MM.1S (cell line): ENCODE results near the gene ARID4B.

Experiments
- DNase-seq: peaks from one replicate; pipeline ENCODE4 v3.0.0-alpha.2; 2015
- H2AFZ ChIP-seq: fragments of 300-600 bp; sonication (generic); 2 replicates; pipeline ENCODE4 v1.6.0; 2016; ENCODE audit warnings: antibody characterized with exemption, low read length
- H3F3A ChIP-seq: fragments of 300-600 bp; sonication (generic); 2 replicates; pipeline ENCODE4 v1.6.1; 2016; ENCODE audit warnings: mild to moderate bottlenecking, antibody characterized with exemption, low read length, moderate library complexity, mixed read lengths; ENCODE audit not compliant: insufficient read depth
- H3K27ac ChIP-seq: fragments of 300-600 bp; sonication (generic); 2 replicates; pipeline ENCODE4 v1.5.1; 2016; ENCODE audit warnings: mild to moderate bottlenecking, low read length
- H3K27me3 ChIP-seq: fragments of 300-600 bp; sonication (generic); replicated peaks from 2 replicates; pipeline ENCODE4 v1.6.0; 2016; ENCODE audit warnings: low read length; ENCODE audit not compliant: insufficient read depth
- H3K36me3 ChIP-seq: fragments of 300-600 bp; sonication (generic); replicated peaks from 2 replicates; pipeline ENCODE4 v1.6.1; 2016; ENCODE audit warnings: mild to moderate bottlenecking, low read length, mixed read lengths; ENCODE audit not compliant: insufficient read depth
- H3K4me1 ChIP-seq: fragments of 300-600 bp; sonication (generic); 2 replicates; pipeline ENCODE4 v1.6.1; 2016; ENCODE audit warnings: low read length, mixed read lengths
- H3K4me2 ChIP-seq: fragments of 300-600 bp; sonication (generic); 2 replicates; pipeline ENCODE4 v1.6.0; 2016; ENCODE audit warnings: low read depth, low read length
- H3K4me3 ChIP-seq: fragments of 300-600 bp; sonication (generic); 2 replicates; pipeline ENCODE4 v1.5.1; 2016; ENCODE audit warnings: low read length, mixed read lengths
- H3K79me2 ChIP-seq: fragments of 300-600 bp; sonication (generic); 2 replicates; pipeline ENCODE4 v1.6.1; 2016; ENCODE audit warnings: mixed run types, low read length, mixed read lengths
- H3K9ac ChIP-seq: fragments of 300-600 bp; sonication (generic); 2 replicates; pipeline ENCODE4 v1.6.1; 2016; ENCODE audit warnings: low read length, mixed read lengths
- H3K9me2 ChIP-seq: fragments of 300-600 bp; sonication (generic); replicated peaks from 2 replicates; pipeline ENCODE4 v1.6.1; 2016; ENCODE audit warnings: mild to moderate bottlenecking, low read length, mixed read lengths; ENCODE audit not compliant: insufficient read depth
- H3K9me3 ChIP-seq: fragments of 300-600 bp; sonication (generic); replicated peaks from 2 replicates; pipeline ENCODE4 v1.6.1; 2016; ENCODE audit warnings: mild to moderate bottlenecking, low read length, mixed read lengths; ENCODE audit not compliant: insufficient read depth
- H4K20me1 ChIP-seq: fragments of 300-600 bp; sonication (generic); 2 replicates; pipeline ENCODE4 v1.6.1; 2016; ENCODE audit warnings: mild to moderate bottlenecking, low read length, moderate library complexity, mixed read lengths; ENCODE audit not compliant: insufficient read depth
- CTCF ChIP-seq: fragments of 300-600 bp; sonication (generic); IDR thresholded peaks from 2 replicates; pipeline ENCODE4 v1.5.1; 2016; ENCODE audit warnings: antibody characterized with exemption, low read length, mixed read lengths
- EZH2 ChIP-seq: fragments of 300-600 bp; sonication (generic); optimal IDR thresholded peaks from 2 replicates; pipeline ENCODE3; 2017; ENCODE audit warnings: low read depth, mild to moderate bottlenecking, antibody characterized with exemption, low read length, mixed read lengths
- EZH2phosphoT487 ChIP-seq: fragments of 300-600 bp; sonication (generic); IDR thresholded peaks from 2 replicates; pipeline ENCODE4 v1.6.1; 2018; ENCODE audit warnings: antibody characterized with exemption, low read length

ARID4B gene

DNA sequence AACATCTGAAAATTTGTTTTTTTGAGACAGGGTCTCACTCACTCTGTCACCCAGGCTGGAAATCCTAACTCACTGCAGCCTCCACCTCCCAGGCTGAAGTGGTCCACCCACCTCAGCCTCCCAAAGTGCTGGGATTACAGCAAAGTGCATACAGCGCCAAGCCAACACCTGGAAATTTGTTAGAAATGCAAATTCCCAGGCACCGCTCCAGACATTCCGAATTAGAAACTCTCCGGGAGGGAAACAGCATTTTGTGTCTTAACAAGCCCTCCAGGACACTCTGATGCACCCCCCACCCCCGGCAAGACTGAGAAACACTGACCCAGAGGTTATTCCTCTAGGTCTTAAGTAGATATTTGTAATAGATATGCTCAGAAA, 49.1 kb downstream of the ARID4B start:
- H4K20me1 ChIP-seq, result peaks cover 19% of the 10 kb centered on the region; the same call in 1 of the 2 replicates
- H3K79me2 ChIP-seq, result peaks cover 92% of the 10 kb centered on the region
- H3K9ac ChIP-seq, result no peak overlapping the region
- H3K4me3 ChIP-seq, result no peak overlapping the region
- H3K9me3 ChIP-seq, result no peaks in the 10 kb centered on the region
- H3K36me3 ChIP-seq, result no peaks in the 10 kb centered on the region
- no peak overlapping the region for H2AFZ ChIP-seq
- no peaks in the 10 kb centered on the region for H3K4me1 ChIP-seq
- H3K9me2 ChIP-seq, result no peaks in the 10 kb centered on the region
- no peak overlapping the region for H3K27ac ChIP-seq
- TF ChIP-seq EZH2phosphoT487, result no peak
- TF ChIP-seq EZH2, result no peak
- no peak for TF ChIP-seq CTCF
- no peak overlapping the region for H3K4me2 ChIP-seq
- DNase-seq, result no peak
- no peaks in the 10 kb centered on the region for H3F3A ChIP-seq
- H3K27me3 ChIP-seq, result no peaks in the 10 kb centered on the region

- H3K9ac ChIP-seq, result no peak overlapping the region
- H3K27ac ChIP-seq, result no peak overlapping the region
- H3K27me3 ChIP-seq, result no peaks in the 10 kb centered on the region
- no peaks in the 10 kb centered on the region for H3K9me3 ChIP-seq
- no peak for DNase-seq
- no peaks in the 10 kb centered on the region for H3F3A ChIP-seq
- H3K4me3 ChIP-seq, result no peak overlapping the region
- H3K4me2 ChIP-seq, result no peak overlapping the region
- H3K4me1 ChIP-seq, result no peaks in the 10 kb centered on the region
- H3K79me2 ChIP-seq, result peaks cover 93% of the 10 kb centered on the region
- no peak for TF ChIP-seq EZH2phosphoT487
- no peak for TF ChIP-seq EZH2
- TF ChIP-seq CTCF, result no peak
- peaks cover 24% of the 10 kb centered on the region; the same call in 1 of the 2 replicates for H4K20me1 ChIP-seq
- no peak overlapping the region for H2AFZ ChIP-seq
- H3K9me2 ChIP-seq, result no peaks in the 10 kb centered on the region
- H3K36me3 ChIP-seq, result no peaks in the 10 kb centered on the region
Observed at GRCh38 chr1:235278233-235278914, 49.6 kb downstream of the ARID4B start.

GRCh38 chr1:235277709-235278108, 50.3 kb downstream of the ARID4B start:
- no peak for DNase-seq
- TF ChIP-seq CTCF, result no peak
- no peak for TF ChIP-seq EZH2
- TF ChIP-seq EZH2phosphoT487, result no peak

More at GRCh38 chr1:235277709-235278108, 50.3 kb downstream of the ARID4B start:
- Histone ChIP-seq H3K27me3 (no peaks in the 10 kb centered on the region), H3K36me3 (no peaks in the 10 kb centered on the region), H3K9me2 (no peaks in the 10 kb centered on the region), H3K9me3 (no peaks in the 10 kb centered on the region), H3K4me2 (no peak overlapping the region), H3K4me3 (no peak overlapping the region), H3K79me2 (peaks cover 94% of the 10 kb centered on the region), H3K4me1 (no peaks in the 10 kb centered on the region), H2AFZ (no peak overlapping the region), H3F3A (no peaks in the 10 kb centered on the region), H3K9ac (no peak overlapping the region), H4K20me1 (peaks cover 24% of the 10 kb centered on the region; the same call in 1 of the 2 replicates), H3K27ac (no peak overlapping the region)
